SU-DHL-6 (cell line): ENCODE data around the gene FHIP1A.

Experiments used
- H2AFZ ChIP-seq: fragments of 200-600 bp; sonication (generic); 2 replicates; pipeline ENCODE4 v1.6.1; 2014; ENCODE audit warnings: low read depth, mild to moderate bottlenecking, moderate library complexity, mixed read lengths, antibody characterized with exemption, low read length; ENCODE audit not compliant: severe bottlenecking
- H3F3A ChIP-seq: fragments of 200-600 bp; shearing (Covaris generic); 2 replicates; pipeline ENCODE4 v1.6.0; 2016; ENCODE audit warnings: antibody characterized with exemption, mild to moderate bottlenecking; ENCODE audit not compliant: insufficient read depth
- H3K27ac ChIP-seq: fragments of 200-600 bp; sonication (generic); 2 replicates; pipeline ENCODE4 v1.5.1; 2016; ENCODE audit warnings: low read depth, mild to moderate bottlenecking, low read length, moderate library complexity, mixed read lengths
- H3K27me3 ChIP-seq: fragments of 200-600 bp; sonication (generic), shearing (Covaris generic); 2 replicates; pipeline ENCODE4 v1.6.0; 2014; ENCODE audit warnings: mild to moderate bottlenecking, low read length
- H3K36me3 ChIP-seq: fragments of 200-600 bp; sonication (generic); 2 replicates; pipeline ENCODE4 v1.6.1; 2014; ENCODE audit warnings: mild to moderate bottlenecking, low read length, mixed read lengths
- H3K4me2 ChIP-seq: fragments of 300-600, 200-600 bp; shearing (Covaris generic), sonication (generic); 2 replicates; pipeline ENCODE4 v1.6.0; 2014; ENCODE audit warnings: low read length, low read depth, mild to moderate bottlenecking; ENCODE audit not compliant: poor library complexity, severe bottlenecking
- H3K4me3 ChIP-seq: fragments of 200-600 bp; sonication (generic); 2 replicates; pipeline ENCODE4 v1.5.1; 2014; ENCODE audit warnings: antibody characterized with exemption, low read length, mild to moderate bottlenecking, mixed read lengths; ENCODE audit not compliant: insufficient read depth, poor library complexity, severe bottlenecking
- H3K79me2 ChIP-seq: fragments of 200-600 bp; sonication (generic); 2 replicates; pipeline ENCODE4 v1.6.1; 2014; ENCODE audit warnings: mild to moderate bottlenecking, low read length, moderate library complexity; ENCODE audit not compliant: insufficient read depth
- H3K9ac ChIP-seq: fragments of 200-600 bp; sonication (generic); 2 replicates; pipeline ENCODE4 v1.7.0; 2014; ENCODE audit warnings: mild to moderate bottlenecking, low read length
- H3K9me2 ChIP-seq: fragments of 200-600 bp; sonication (generic); replicated peaks from 2 replicates; pipeline ENCODE4 v1.6.1; 2014; ENCODE audit warnings: low read length; ENCODE audit not compliant: insufficient read depth
- H3K9me3 ChIP-seq: fragments of 200-600 bp; sonication (generic); 2 replicates; pipeline ENCODE4 v1.6.1; 2014; ENCODE audit warnings: low read length, mixed read lengths; ENCODE audit not compliant: insufficient read depth
- H4K20me1 ChIP-seq: fragments of 200-600 bp; sonication (generic); 2 replicates; pipeline ENCODE4 v1.6.1; 2014; ENCODE audit warnings: low read depth, mild to moderate bottlenecking, antibody characterized with exemption, low read length, moderate library complexity, mixed read lengths
- EZH2phosphoT487 ChIP-seq: fragments of 200-600 bp; sonication (generic), shearing (Covaris generic); conservative IDR thresholded peaks from 2 replicates; pipeline ENCODE4 v1.6.1; 2018; ENCODE audit warnings: mild to moderate bottlenecking, antibody characterized with exemption, low read length, moderate library complexity, mixed read lengths
- TF ChIP-seq, protein P1 (sequence below): fragments of 200-600 bp; sonication (generic); IDR thresholded peaks from one replicate; pipeline ENCODE4 v1.5.1; 2017; ENCODE audit warnings: antibody characterized with exemption, mild to moderate bottlenecking, low read length, moderate library complexity; ENCODE audit not compliant: insufficient read depth, poor library complexity, severe bottlenecking

FHIP1A gene

DNA sequence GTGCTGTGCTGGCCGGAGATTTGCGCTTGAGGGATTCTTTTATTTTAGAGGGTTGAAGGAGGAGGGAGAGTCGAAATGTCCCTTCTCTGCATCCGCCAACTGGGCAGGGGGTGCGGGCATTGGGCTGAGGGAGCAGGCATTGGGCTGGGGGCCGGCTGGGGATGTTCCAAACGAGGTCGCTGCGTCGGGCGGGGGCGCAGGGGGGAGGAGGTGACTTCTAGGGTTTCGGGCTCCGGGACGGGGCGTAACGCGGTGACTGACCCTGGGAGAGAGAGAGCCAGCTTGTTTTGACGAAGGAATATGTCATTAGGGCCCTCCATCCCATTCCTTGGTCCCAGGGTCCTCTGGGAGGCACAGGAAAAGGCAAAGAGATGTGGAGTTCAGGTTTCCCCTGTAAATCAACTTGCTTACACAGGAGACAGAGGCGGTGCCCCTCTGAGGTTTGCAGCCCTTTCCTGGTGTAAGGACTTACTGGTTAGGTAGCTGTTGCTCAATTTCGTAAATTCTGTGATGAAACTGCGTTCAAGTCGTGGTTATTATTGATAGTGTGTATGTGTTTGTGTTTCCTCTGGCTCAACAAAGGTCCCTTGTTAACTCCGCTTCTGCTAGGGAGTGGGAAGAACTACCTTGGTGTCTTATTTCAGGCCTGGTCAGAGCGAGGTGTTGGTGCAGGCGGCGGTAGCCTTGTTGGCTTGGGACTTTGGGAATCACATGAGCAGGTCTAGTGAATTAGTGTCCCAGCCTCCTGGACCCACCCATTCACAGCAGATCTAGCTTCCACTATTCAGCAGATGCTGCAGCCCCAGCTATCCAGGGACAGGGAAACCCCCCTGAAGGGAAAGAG lies 716 bp downstream of the FHIP1A start:
- Histone ChIP-seq H3K27ac (no peak overlapping the region), H3K27me3 (no peaks in the 10 kb centered on the region), H3K36me3 (no peaks in the 10 kb centered on the region), H3K9me3 (no peaks in the 10 kb centered on the region), H3K4me2 (peak overlapping the region; percentile 22), H4K20me1 (no peaks in the 10 kb centered on the region), H3K4me3 (no peak overlapping the region), H3K9me2 (no peaks in the 10 kb centered on the region), H3K9ac (no peak overlapping the region), H3F3A (no peaks in the 10 kb centered on the region), H3K79me2 (no peaks in the 10 kb centered on the region), H2AFZ (no peak overlapping the region)
- TF ChIP-seq, protein P1, sequence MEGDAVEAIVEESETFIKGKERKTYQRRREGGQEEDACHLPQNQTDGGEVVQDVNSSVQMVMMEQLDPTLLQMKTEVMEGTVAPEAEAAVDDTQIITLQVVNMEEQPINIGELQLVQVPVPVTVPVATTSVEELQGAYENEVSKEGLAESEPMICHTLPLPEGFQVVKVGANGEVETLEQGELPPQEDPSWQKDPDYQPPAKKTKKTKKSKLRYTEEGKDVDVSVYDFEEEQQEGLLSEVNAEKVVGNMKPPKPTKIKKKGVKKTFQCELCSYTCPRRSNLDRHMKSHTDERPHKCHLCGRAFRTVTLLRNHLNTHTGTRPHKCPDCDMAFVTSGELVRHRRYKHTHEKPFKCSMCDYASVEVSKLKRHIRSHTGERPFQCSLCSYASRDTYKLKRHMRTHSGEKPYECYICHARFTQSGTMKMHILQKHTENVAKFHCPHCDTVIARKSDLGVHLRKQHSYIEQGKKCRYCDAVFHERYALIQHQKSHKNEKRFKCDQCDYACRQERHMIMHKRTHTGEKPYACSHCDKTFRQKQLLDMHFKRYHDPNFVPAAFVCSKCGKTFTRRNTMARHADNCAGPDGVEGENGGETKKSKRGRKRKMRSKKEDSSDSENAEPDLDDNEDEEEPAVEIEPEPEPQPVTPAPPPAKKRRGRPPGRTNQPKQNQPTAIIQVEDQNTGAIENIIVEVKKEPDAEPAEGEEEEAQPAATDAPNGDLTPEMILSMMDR, result no peak
- no peak for TF ChIP-seq EZH2phosphoT487

DNA sequence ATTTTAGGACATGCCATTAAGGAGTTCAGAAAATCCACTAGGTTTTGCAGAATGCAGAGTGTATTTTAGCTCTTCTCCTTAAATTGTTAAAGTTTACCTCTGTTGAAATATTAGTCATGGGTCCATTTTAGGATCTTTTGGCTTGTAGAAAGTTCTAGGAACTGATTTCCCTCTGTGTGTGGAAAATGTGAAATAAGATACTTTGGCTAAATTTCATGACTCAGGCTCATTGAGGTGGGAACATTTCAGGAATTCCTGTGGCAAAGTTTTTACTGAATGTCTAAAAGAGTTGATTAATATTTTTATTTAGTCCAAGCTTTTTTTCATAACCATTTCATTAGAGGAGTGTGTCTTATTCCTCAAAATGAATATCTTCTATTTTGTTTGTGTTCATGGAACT lies 7.0 kb downstream of the FHIP1A start:
- Histone ChIP-seq H3K79me2 (no peaks in the 10 kb centered on the region), H2AFZ (no peak overlapping the region), H3K27ac (no peak overlapping the region), H4K20me1 (no peaks in the 10 kb centered on the region), H3K27me3 (no peaks in the 10 kb centered on the region), H3K9me3 (no peaks in the 10 kb centered on the region), H3K4me2 (no peak overlapping the region), H3K9ac (no peak overlapping the region), H3K36me3 (no peaks in the 10 kb centered on the region), H3F3A (no peaks in the 10 kb centered on the region), H3K4me3 (no peak overlapping the region), H3K9me2 (no peaks in the 10 kb centered on the region)
- TF ChIP-seq, protein P1, result no peak
- no peak for TF ChIP-seq EZH2phosphoT487

DNA sequence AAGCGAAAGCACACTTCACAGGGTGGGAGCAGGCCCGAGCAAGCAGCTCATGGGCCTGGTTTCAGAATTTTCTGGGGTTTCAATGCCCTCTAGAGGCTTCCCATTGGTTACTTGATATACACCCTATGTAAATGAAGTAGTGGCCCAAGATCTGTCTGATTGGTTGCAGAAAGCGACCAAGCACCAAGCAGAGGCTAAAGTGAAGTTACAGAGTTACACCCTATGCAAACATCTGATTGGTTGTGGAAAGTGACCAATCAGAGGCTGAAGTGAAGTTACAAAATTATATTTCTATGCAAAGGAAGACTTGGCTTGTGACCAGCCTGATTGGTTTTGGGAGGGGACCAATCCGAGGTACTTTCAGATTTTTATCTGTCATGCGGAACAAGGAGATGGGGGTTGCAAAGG lies 8.2 kb downstream of the FHIP1A start:
- H3K27me3 ChIP-seq, result no peaks in the 10 kb centered on the region
- no peak overlapping the region for H3K4me2 ChIP-seq
- H3K36me3 ChIP-seq, result no peaks in the 10 kb centered on the region
- H3K4me3 ChIP-seq, result no peak overlapping the region
- no peaks in the 10 kb centered on the region for H3K79me2 ChIP-seq
- no peaks in the 10 kb centered on the region for H3K9me3 ChIP-seq
- no peaks in the 10 kb centered on the region for H4K20me1 ChIP-seq
- H3K27ac ChIP-seq, result no peak overlapping the region
- no peaks in the 10 kb centered on the region for H3K9me2 ChIP-seq
- TF ChIP-seq, protein P1, result no peak
- no peak for TF ChIP-seq EZH2phosphoT487
- H2AFZ ChIP-seq, result no peak overlapping the region
- no peak overlapping the region for H3K9ac ChIP-seq
- H3F3A ChIP-seq, result no peaks in the 10 kb centered on the region
